Suppressor macrophage treated with lipopolysaccharide for 4 hours (primary cell): ENCODE results near the gene PRKACA.
A peak's percentile ranks its signal among the peaks of the same experiment; 100 is the strongest.

Experiments
- DNase-seq: peaks from one replicate; pipeline ENCODE4 v3.0.0-alpha.2; 2020

Gene PRKACA

GRCh38 chr19:14117668-14118164 is at the start of gene PRKACA:
TSS of gene PRKACA (minus strand) at chr19:14117762. CDS start at chr19:14117547, 215 bp downstream.
- peak; percentile 100 for DNase-seq

- DNase-seq: peak; percentile 24
Observed at GRCh38 chr19:14166999-14167575, 49.5 kb upstream of the PRKACA start.

GRCh38 chr19:14165990-14166830 is 48.6 kb upstream of the PRKACA start:
- no peak for DNase-seq

- no peak for DNase-seq
Observed at GRCh38 chr19:14164724-14165493, 47.3 kb upstream of the PRKACA start.

GRCh38 chr19:14164082-14164481 is 46.5 kb upstream of the PRKACA start:
- DNase-seq: no peak

- no peak for DNase-seq
Observed at GRCh38 chr19:14162871-14163297, 45.3 kb upstream of the PRKACA start.

- no peak for DNase-seq
Observed at GRCh38 chr19:14161305-14161704, 43.7 kb upstream of the PRKACA start.

GRCh38 chr19:14160017-14160703 is 42.6 kb upstream of the PRKACA start:
- DNase-seq: no peak

GRCh38 chr19:14159059-14159458 is 41.5 kb upstream of the PRKACA start:
- no peak for DNase-seq

- DNase-seq: no peak
Observed at GRCh38 chr19:14158276-14159023, 40.9 kb upstream of the PRKACA start.

GRCh38 chr19:14156971-14157717 is 39.6 kb upstream of the PRKACA start:
- DNase-seq: no peak

- no peak for DNase-seq
Observed at GRCh38 chr19:14156122-14156521, 38.6 kb upstream of the PRKACA start.

- no peak for DNase-seq
Observed at GRCh38 chr19:14155371-14155770, 37.8 kb upstream of the PRKACA start.

- no peak for DNase-seq
Observed at GRCh38 chr19:14152713-14153112, 35.2 kb upstream of the PRKACA start.

- no peak for DNase-seq
Observed at GRCh38 chr19:14150770-14151661, 33.5 kb upstream of the PRKACA start.

GRCh38 chr19:14150041-14150769 is 32.6 kb upstream of the PRKACA start:
- DNase-seq: no peak

- peak; percentile 21 for DNase-seq
Observed at GRCh38 chr19:14149509-14149994, 32.0 kb upstream of the PRKACA start.

- no peak for DNase-seq
Observed at GRCh38 chr19:14148751-14149410, 31.3 kb upstream of the PRKACA start.
